Astrocyte of the spinal cord (primary cell): ENCODE measurements around the gene CAMTA1.
A peak's percentile ranks its signal among the peaks of the same experiment; 100 is the strongest.

Experiments
- DNase-seq: peaks from one replicate; pipeline ENCODE4 v3.0.0; 2011; ENCODE audit warnings: low read depth, low spot score
- H3K4me3 ChIP-seq: 2 replicates; pipeline ENCODE4 v1.5.1; 2011; ENCODE audit warnings: low read depth, mild to moderate bottlenecking, low read length, moderate library complexity
- in situ Hi-C: cut with HindIII; loops from 2 replicates; pipeline ENCODE4 v1.10.0; 2017; ENCODE audit warnings: low sequenced_read_pairs
- TF ChIP-seq, protein P1 (sequence below): IDR thresholded peaks from 2 replicates; pipeline ENCODE4 v1.5.1; 2012; ENCODE audit warnings: low read depth, mild to moderate bottlenecking, low read length, inconsistent platforms

Gene CAMTA1

DNA sequence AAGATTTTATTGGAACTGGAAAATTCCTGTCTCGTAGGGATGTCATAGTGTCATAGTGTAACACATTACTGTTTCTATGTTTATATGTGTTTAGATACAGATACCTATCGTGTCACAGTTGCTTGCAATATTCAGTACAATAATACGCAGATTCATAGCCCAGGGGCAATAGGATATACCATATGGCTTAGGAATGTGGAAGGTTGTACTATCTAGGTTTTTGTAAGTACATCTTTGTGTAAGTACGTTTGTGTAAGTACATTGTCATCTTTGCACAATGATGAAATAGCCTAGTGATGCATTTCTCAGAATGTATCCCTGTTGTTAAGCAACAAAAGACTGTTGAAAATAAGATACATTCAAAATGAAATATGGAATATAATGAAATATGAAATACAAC lies 68.9 kb downstream of the CAMTA1 start:
- no peak for DNase-seq
- in situ Hi-C loops, result no loop called here
- TF ChIP-seq, protein P1, sequence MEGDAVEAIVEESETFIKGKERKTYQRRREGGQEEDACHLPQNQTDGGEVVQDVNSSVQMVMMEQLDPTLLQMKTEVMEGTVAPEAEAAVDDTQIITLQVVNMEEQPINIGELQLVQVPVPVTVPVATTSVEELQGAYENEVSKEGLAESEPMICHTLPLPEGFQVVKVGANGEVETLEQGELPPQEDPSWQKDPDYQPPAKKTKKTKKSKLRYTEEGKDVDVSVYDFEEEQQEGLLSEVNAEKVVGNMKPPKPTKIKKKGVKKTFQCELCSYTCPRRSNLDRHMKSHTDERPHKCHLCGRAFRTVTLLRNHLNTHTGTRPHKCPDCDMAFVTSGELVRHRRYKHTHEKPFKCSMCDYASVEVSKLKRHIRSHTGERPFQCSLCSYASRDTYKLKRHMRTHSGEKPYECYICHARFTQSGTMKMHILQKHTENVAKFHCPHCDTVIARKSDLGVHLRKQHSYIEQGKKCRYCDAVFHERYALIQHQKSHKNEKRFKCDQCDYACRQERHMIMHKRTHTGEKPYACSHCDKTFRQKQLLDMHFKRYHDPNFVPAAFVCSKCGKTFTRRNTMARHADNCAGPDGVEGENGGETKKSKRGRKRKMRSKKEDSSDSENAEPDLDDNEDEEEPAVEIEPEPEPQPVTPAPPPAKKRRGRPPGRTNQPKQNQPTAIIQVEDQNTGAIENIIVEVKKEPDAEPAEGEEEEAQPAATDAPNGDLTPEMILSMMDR, result no peak
- H3K4me3 ChIP-seq, result no peak overlapping the region

GRCh38 chr1:6857831-6858230 lies 72.6 kb downstream of the CAMTA1 start:
- in situ Hi-C loops, result no loop called here
- no peak overlapping the region for H3K4me3 ChIP-seq
- TF ChIP-seq, protein P1, result no peak
- DNase-seq, result no peak

GRCh38 chr1:6858596-6858995 lies 73.3 kb downstream of the CAMTA1 start:
- in situ Hi-C loops, result no loop called here
- no peak overlapping the region for H3K4me3 ChIP-seq
- DNase-seq, result no peak

DNA sequence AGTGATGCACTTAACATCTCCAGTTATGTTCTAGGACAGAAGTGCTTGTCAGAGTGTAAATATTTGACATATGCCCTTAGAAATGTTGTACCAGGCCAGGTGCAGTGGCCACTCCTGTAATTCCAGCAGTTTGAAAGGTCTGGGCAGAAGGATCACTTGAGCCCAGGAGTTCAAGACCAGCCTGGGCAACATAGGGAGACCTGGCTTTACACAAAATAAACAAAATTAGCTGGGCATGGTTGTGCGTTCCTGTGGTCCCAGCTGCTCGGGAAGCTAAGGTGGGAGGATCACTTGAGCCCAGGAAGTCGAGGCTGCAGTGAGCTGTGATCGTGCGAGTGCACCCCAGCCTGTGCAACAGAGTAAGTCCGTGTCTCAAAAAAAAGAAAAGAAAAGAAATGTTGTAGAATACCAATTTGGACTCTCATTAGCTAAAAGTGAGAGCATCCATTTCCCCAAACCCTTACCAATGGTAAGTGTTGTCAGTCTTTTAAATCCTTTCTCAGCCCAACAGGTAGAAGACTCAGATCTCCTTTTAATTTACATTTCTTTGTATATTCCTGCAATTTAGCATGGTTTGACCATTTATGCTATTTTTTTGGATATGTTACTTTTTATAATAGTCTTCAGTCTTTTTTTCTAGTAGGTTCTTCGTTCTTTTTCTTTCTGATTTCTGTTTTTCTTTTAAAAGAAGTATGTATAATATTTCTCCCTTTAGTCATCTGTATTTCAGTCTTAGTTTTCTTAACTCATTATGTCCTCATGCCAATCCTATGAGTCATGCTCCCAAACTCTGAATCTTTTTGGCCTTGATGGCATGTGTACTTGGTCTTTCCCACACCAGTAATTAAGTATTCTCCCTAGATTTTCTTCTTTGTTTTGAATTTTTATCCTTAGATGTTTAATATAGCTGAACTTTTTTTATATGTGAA lies 74.4 kb downstream of the CAMTA1 start:
- in situ Hi-C loops, result no loop called here
- TF ChIP-seq, protein P1, result no peak
- peak; percentile 95 for DNase-seq
- no peak overlapping the region for H3K4me3 ChIP-seq

More at GRCh38 chr1:6858596-6858995, 73.3 kb downstream of the CAMTA1 start:
- TF ChIP-seq, protein P1, result no peak

DNA sequence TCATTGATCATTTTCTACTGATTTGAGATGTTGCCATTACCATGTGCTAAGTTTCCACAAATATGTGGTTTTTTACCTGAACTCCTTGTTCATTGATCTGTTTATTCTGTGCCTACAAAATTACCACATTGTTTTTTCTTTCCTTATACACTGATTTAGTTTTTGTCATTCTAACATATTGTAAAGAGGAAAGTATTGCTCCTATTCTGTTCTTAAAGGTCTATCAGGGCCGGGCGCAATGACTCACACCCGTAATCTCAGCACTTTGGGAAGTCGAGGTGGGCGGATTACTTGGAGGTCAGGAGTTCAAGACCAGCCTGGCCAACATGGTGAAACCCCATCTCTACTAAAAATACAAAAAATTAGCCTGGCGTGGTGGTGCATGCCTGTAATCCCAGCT lies 75.1 kb downstream of the CAMTA1 start:
- in situ Hi-C loops, result no loop called here
- H3K4me3 ChIP-seq, result no peak overlapping the region
- DNase-seq, result no peak
- TF ChIP-seq, protein P1, result no peak

DNA sequence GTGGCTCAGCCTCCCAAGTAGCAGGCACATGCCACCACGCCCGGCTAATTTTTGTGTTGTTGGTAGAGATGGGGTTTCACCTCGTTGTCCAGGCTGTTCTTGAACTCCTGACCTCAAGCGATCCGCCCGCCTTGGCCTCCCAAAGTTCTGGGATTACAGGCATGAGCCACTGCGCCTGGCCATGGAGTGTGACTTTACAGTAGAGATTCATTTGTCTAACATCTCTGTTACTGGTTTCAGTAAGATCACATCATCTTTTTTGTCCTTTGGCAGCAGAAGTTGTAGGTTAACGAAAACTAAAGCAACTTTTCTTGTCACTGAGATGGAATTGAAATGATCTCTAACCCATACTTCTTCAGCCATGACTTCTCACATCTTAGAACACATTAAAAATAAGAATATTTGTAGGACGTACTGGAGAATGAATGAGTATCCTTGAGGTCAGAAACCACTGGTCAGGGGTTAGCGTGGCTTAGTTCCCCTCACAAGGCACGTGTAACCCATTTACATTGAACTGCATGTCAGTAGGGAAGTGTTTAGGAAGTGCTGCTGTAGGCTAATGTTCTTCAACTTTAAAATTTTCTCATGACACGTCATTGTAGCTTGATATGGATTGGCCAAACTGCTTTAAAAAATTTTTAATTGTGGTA lies 75.9 kb downstream of the CAMTA1 start:
- in situ Hi-C loops, result no loop called here
- H3K4me3 ChIP-seq, result no peak overlapping the region
- no peak for DNase-seq
- TF ChIP-seq, protein P1, result no peak
